ENCODE results near the gene ALDH3B1. TPM values are rescaled to one million over a fixed set of nuclear protein-coding genes. Genes with fewer than 3 reads are reported as not detected.

ALDH3B1 gene
- polyA plus RNA-seq, 1 donor = 2.4 TPM

GRCh38 chr11:68012843-68013610, 2.9 kb downstream of the ALDH3B1 start:
- DNase-seq = no peak

- no peak for DNase-seq
Observed at GRCh38 chr11:68013611-68014156, 3.6 kb downstream of the ALDH3B1 start.

GRCh38 chr11:68014157-68014946, 4.2 kb downstream of the ALDH3B1 start:
- DNase-seq = no peak

- DNase-seq = no peak
Observed at GRCh38 chr11:68014947-68015447, 4.9 kb downstream of the ALDH3B1 start.

- no peak for DNase-seq
Observed at GRCh38 chr11:68015467-68015866, 5.3 kb downstream of the ALDH3B1 start.

- DNase-seq = no peak
Observed at GRCh38 chr11:68016161-68016903, 6.2 kb downstream of the ALDH3B1 start.

- no peak for DNase-seq
Observed at GRCh38 chr11:68016904-68017817, 7.0 kb downstream of the ALDH3B1 start.

- no peak for DNase-seq
Observed at GRCh38 chr11:68017980-68018729, 8.0 kb downstream of the ALDH3B1 start.

GRCh38 chr11:68018730-68019190, 8.6 kb downstream of the ALDH3B1 start:
- no peak for DNase-seq

GRCh38 chr11:68019486-68019885, 9.4 kb downstream of the ALDH3B1 start:
- DNase-seq = no peak

- DNase-seq = no peak
Observed at GRCh38 chr11:68020575-68020974, 10.4 kb downstream of the ALDH3B1 start.

GRCh38 chr11:68021167-68021787, 11.2 kb downstream of the ALDH3B1 start:
- no peak for DNase-seq

- no peak for DNase-seq
Observed at GRCh38 chr11:68022531-68022930, 12.4 kb downstream of the ALDH3B1 start.

- no peak for DNase-seq
Observed at GRCh38 chr11:68024508-68024907, 14.4 kb downstream of the ALDH3B1 start.

- DNase-seq = no peak
Observed at GRCh38 chr11:68025047-68025446, 14.9 kb downstream of the ALDH3B1 start.

GRCh38 chr11:68026391-68027105, 16.4 kb downstream of the ALDH3B1 start:
- no peak for DNase-seq

- DNase-seq = no peak
Observed at GRCh38 chr11:68027667-68028066, 17.5 kb downstream of the ALDH3B1 start.

GRCh38 chr11:68028802-68029545, 18.8 kb downstream of the ALDH3B1 start:
- DNase-seq = no peak
